Epidermal melanocyte (primary cell): ENCODE measurements around the gene ELF2.
A peak's percentile ranks its signal among the peaks of the same experiment; 100 is the strongest.
"Not testable (repeated sequence)": the region's sequence is repeated elsewhere in the genome, so short reads cannot be mapped to it uniquely, and the experiment has no call there.

Experiments used
- DNase-seq: peaks from one replicate; pipeline ENCODE4 v3.0.0; 2011; ENCODE audit warnings: low spot score; ENCODE audit not compliant: insufficient read length

ELF2 gene

GRCh38 chr4:139024686-139025085 lies 152.3 kb downstream of the ELF2 start:
- DNase-seq, result no peak

- DNase-seq, result no peak
Measured at GRCh38 chr4:139022835-139023234, 154.2 kb downstream of the ELF2 start.

- not testable (repeated sequence) for DNase-seq
Measured at GRCh38 chr4:139021071-139021470, 155.9 kb downstream of the ELF2 start.

GRCh38 chr4:139020384-139020783 lies 156.6 kb downstream of the ELF2 start:
- no peak for DNase-seq

- DNase-seq, result peak; percentile 62
Measured at GRCh38 chr4:139018971-139019758, 157.9 kb downstream of the ELF2 start.

- DNase-seq, result no peak
Measured at GRCh38 chr4:139018501-139018900, 158.5 kb downstream of the ELF2 start.

GRCh38 chr4:139017861-139018260 lies 159.2 kb downstream of the ELF2 start:
- no peak for DNase-seq

- no peak for DNase-seq
Measured at GRCh38 chr4:139015948-139016471, 161.0 kb downstream of the ELF2 start.

GRCh38 chr4:139015269-139015947 lies 161.6 kb downstream of the ELF2 start, which contains the start of gene NOCT:
Gene NOCT (plus strand): TSS chr4:139015781. CDS start chr4:139015982, 201 bp downstream.
- peak; percentile 76 for DNase-seq

GRCh38 chr4:139014371-139015268 lies 162.4 kb downstream of the ELF2 start:
- peak; percentile 67 for DNase-seq

GRCh38 chr4:139011225-139011950 lies 165.6 kb downstream of the ELF2 start:
- no peak for DNase-seq

- DNase-seq, result no peak
Measured at GRCh38 chr4:139009702-139010101, 167.3 kb downstream of the ELF2 start.

- not testable (repeated sequence) for DNase-seq
Measured at GRCh38 chr4:139008278-139008677, 168.7 kb downstream of the ELF2 start.

- DNase-seq, result no peak
Measured at GRCh38 chr4:139007640-139008039, 169.4 kb downstream of the ELF2 start.
